GM23338 (cell line): ENCODE results near the gene STRBP. TPM values are rescaled to one million over a fixed set of nuclear protein-coding genes. Genes with fewer than 3 reads are reported as not detected.
A peak's percentile ranks its signal among the peaks of the same experiment; 100 is the strongest.

ENCODE experiments used
- ATAC-seq: fragments of 200-7000 bp; cut with Tn5 transposase; 3 replicates; pipeline ENCODE4 v1.9.1; 2020
- DNase-seq: peaks from one replicate; pipeline ENCODE4 v3.0.0-alpha.2; 2015; ENCODE audit warnings: low spot score
- H2AFZ ChIP-seq: fragments of 200-600 bp; sonication (generic); 2 replicates; pipeline ENCODE4 v1.8.0; 2016; ENCODE audit warnings: antibody characterized with exemption, mild to moderate bottlenecking, moderate library complexity
- H3F3A ChIP-seq: fragments of 200-600 bp; sonication (generic); replicated peaks from 2 replicates; pipeline ENCODE4 v1.8.0; 2017; ENCODE audit warnings: antibody characterized with exemption, mixed run types, low read depth
- H3K27ac ChIP-seq: fragments of 200-600 bp; sonication (generic); 2 replicates; pipeline ENCODE4 v1.6.1; 2016; ENCODE audit warnings: low read depth
- H3K27me3 ChIP-seq: fragments of 200-600 bp; sonication (generic); 2 replicates; pipeline ENCODE4 v1.8.0; 2016; ENCODE audit warnings: mild to moderate bottlenecking, mixed run types, moderate library complexity; ENCODE audit not compliant: insufficient read depth
- H3K36me3 ChIP-seq: fragments of 200-600 bp; sonication (generic); 2 replicates; pipeline ENCODE4 v1.8.0; 2016; ENCODE audit warnings: mild to moderate bottlenecking; ENCODE audit not compliant: insufficient read depth
- H3K4me1 ChIP-seq: fragments of 200-600 bp; sonication (generic); 2 replicates; pipeline ENCODE4 v1.8.0; 2016; ENCODE audit warnings: mild to moderate bottlenecking, moderate library complexity; ENCODE audit not compliant: insufficient read depth
- H3K4me2 ChIP-seq: fragments of 200-600 bp; sonication (generic); 2 replicates; pipeline ENCODE4 v1.7.1; 2017; ENCODE audit warnings: mixed run types
- H3K4me3 ChIP-seq: fragments of 200-600 bp; sonication (generic); 2 replicates; pipeline ENCODE4 v1.6.1; 2016; ENCODE audit warnings: mixed run types
- H3K79me2 ChIP-seq: fragments of 200-600 bp; sonication (generic); replicated peaks from 2 replicates; pipeline ENCODE4 v1.8.0; 2017; ENCODE audit warnings: mild to moderate bottlenecking; ENCODE audit not compliant: insufficient read depth
- H3K9me2 ChIP-seq: fragments of 200-600 bp; sonication (generic); 2 replicates; pipeline ENCODE4 v1.8.0; 2017; ENCODE audit not compliant: insufficient read depth
- H4K20me1 ChIP-seq: fragments of 200-600 bp; sonication (generic); replicated peaks from 2 replicates; pipeline ENCODE4 v1.8.0; 2017; ENCODE audit warnings: mild to moderate bottlenecking; ENCODE audit not compliant: insufficient read depth
- H3K27ac Mint-ChIP-seq: 2 replicates; pipeline ENCODE4 v1.8.0; 2020; ENCODE audit warnings: inconsistent platforms, mild to moderate bottlenecking, moderate library complexity, mixed read lengths
- H3K27me3 Mint-ChIP-seq: 3 replicates; pipeline ENCODE4 v1.8.0; 2022; ENCODE audit warnings: low read depth, mild to moderate bottlenecking, moderate library complexity, mixed read lengths, inconsistent platforms; ENCODE audit not compliant: insufficient read depth, poor library complexity
- H3K36me3 Mint-ChIP-seq: 3 replicates; pipeline ENCODE4 v1.8.0; 2021; ENCODE audit warnings: low read depth, mild to moderate bottlenecking, inconsistent platforms, moderate library complexity, mixed read lengths
- H3K4me1 Mint-ChIP-seq: 3 replicates; pipeline ENCODE4 v1.8.0; 2020; ENCODE audit warnings: mild to moderate bottlenecking, inconsistent platforms, mixed read lengths
- H3K4me3 Mint-ChIP-seq: 3 replicates; pipeline ENCODE4 v1.8.0; 2021; ENCODE audit warnings: moderate library complexity, mild to moderate bottlenecking, inconsistent platforms, mixed read lengths
- H3K9me3 Mint-ChIP-seq: 3 replicates; pipeline ENCODE4 v1.8.0; 2020; ENCODE audit warnings: moderate library complexity, mild to moderate bottlenecking, inconsistent platforms, mixed read lengths
- CREB1 ChIP-seq: fragments of 250-450 bp; sonication (Bioruptor Pico); IDR thresholded peaks from 2 replicates; pipeline ENCODE4 v1.5.0; 2020; ENCODE audit warnings: low read depth, mild to moderate bottlenecking, moderate library complexity
- EZH2 ChIP-seq: fragments of 200-600 bp; sonication (generic); IDR thresholded peaks from one replicate; pipeline ENCODE4 v1.8.0; 2017; ENCODE audit warnings: antibody characterized with exemption, mild to moderate bottlenecking, low read depth; ENCODE audit not compliant: unreplicated experiment
- EZH2phosphoT487 ChIP-seq: fragments of 200-600 bp; sonication (generic); IDR thresholded peaks from one replicate; pipeline ENCODE4 v1.8.1; 2018; ENCODE audit warnings: antibody characterized with exemption; ENCODE audit not compliant: unreplicated experiment
- JUNB ChIP-seq: IDR thresholded peaks from one replicate; pipeline ENCODE4 v1.6.1; 2016; ENCODE audit warnings: antibody characterized with exemption; ENCODE audit not compliant: unreplicated experiment
- NANOG ChIP-seq: IDR thresholded peaks from 2 replicates; pipeline ENCODE4 v1.6.1; 2016; ENCODE audit warnings: antibody characterized with exemption, borderline replicate concordance
- POLR2AphosphoS5 ChIP-seq: IDR thresholded peaks from 2 replicates; pipeline ENCODE4 v1.6.1; 2016; ENCODE audit warnings: antibody characterized with exemption, low read depth
- STAT1 ChIP-seq: IDR thresholded peaks from one replicate; pipeline ENCODE4 v1.6.1; 2016; ENCODE audit warnings: antibody characterized with exemption; ENCODE audit not compliant: unreplicated experiment
- ZNF331 ChIP-seq: fragments of 250-450 bp; sonication (Bioruptor Pico); IDR thresholded peaks from 2 replicates; pipeline ENCODE4 v1.5.0; 2020; ENCODE audit warnings: low read depth, mild to moderate bottlenecking, moderate library complexity
- polyA plus RNA-seq: library from polyadenylated mRNA; unstranded; fragments of >200 nt; fragmentation: Nextera tagmentation; extraction: Ambion mirVana; gene quantifications from 2 replicates; pipeline ENCODE4 v1.2.1, GENCODE V29; 2016
- total RNA-seq: library from RNA; depleted of rRNA; stranded (reverse); fragments of >200 nt; shearing (Covaris generic); gene quantifications from 2 replicates; pipeline ENCODE4 v1.2.3, GENCODE V29; 2014
- TF ChIP-seq, protein P1 (sequence below): IDR thresholded peaks from one replicate; pipeline ENCODE4 v1.6.1; 2018; ENCODE audit warnings: antibody characterized with exemption; ENCODE audit not compliant: unreplicated experiment
- TF ChIP-seq, protein P2 (sequence below), 2 experiments: fragments of 200-600 bp in 1 of 2; sonication (generic) in 1 of 2; conservative IDR thresholded peaks; 2 replicates each; pipeline versions ENCODE4 v1.5.1 to v1.6.1; 2016 to 2017; ENCODE audit warnings: antibody characterized with exemption in 2 of 2, low read depth in 2 of 2, mild to moderate bottlenecking in 2 of 2, moderate library complexity in 1 of 2
- TF ChIP-seq, protein P3 (sequence below): IDR thresholded peaks from 2 replicates; pipeline ENCODE4 v1.6.1; 2016; ENCODE audit warnings: antibody characterized with exemption

Gene STRBP
- total and polyA plus RNA-seq, 2 experiments from 2014 or later: 80.5 to 116 TPM

DNA sequence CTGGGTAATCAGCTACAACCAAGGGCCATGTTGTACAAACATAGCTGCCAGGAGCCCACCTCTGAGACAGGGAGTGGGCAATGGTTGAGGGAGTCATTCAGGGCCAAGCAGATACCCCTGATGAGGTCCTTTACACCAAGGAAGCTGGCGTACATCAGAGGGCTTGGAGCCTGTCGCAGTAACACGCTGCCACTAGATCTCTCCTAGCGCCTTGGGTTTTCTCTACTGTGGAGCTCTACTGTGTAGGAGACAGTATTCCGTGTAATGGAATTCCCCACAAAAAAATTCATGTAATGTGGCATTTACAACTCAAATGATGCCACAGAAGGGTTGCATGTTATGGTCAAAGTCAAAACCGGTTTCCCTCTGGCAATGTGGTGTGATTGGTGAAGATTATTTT, 46.2 kb upstream of the STRBP start (continued):
- TF ChIP-seq, protein P1, sequence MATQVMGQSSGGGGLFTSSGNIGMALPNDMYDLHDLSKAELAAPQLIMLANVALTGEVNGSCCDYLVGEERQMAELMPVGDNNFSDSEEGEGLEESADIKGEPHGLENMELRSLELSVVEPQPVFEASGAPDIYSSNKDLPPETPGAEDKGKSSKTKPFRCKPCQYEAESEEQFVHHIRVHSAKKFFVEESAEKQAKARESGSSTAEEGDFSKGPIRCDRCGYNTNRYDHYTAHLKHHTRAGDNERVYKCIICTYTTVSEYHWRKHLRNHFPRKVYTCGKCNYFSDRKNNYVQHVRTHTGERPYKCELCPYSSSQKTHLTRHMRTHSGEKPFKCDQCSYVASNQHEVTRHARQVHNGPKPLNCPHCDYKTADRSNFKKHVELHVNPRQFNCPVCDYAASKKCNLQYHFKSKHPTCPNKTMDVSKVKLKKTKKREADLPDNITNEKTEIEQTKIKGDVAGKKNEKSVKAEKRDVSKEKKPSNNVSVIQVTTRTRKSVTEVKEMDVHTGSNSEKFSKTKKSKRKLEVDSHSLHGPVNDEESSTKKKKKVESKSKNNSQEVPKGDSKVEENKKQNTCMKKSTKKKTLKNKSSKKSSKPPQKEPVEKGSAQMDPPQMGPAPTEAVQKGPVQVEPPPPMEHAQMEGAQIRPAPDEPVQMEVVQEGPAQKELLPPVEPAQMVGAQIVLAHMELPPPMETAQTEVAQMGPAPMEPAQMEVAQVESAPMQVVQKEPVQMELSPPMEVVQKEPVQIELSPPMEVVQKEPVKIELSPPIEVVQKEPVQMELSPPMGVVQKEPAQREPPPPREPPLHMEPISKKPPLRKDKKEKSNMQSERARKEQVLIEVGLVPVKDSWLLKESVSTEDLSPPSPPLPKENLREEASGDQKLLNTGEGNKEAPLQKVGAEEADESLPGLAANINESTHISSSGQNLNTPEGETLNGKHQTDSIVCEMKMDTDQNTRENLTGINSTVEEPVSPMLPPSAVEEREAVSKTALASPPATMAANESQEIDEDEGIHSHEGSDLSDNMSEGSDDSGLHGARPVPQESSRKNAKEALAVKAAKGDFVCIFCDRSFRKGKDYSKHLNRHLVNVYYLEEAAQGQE: no peak
- TF ChIP-seq, protein P2, sequence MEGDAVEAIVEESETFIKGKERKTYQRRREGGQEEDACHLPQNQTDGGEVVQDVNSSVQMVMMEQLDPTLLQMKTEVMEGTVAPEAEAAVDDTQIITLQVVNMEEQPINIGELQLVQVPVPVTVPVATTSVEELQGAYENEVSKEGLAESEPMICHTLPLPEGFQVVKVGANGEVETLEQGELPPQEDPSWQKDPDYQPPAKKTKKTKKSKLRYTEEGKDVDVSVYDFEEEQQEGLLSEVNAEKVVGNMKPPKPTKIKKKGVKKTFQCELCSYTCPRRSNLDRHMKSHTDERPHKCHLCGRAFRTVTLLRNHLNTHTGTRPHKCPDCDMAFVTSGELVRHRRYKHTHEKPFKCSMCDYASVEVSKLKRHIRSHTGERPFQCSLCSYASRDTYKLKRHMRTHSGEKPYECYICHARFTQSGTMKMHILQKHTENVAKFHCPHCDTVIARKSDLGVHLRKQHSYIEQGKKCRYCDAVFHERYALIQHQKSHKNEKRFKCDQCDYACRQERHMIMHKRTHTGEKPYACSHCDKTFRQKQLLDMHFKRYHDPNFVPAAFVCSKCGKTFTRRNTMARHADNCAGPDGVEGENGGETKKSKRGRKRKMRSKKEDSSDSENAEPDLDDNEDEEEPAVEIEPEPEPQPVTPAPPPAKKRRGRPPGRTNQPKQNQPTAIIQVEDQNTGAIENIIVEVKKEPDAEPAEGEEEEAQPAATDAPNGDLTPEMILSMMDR (conservative IDR thresholded peaks at IDR 0.05; ENCODE audit: low read depth in 2 of 2): no peak
- TF ChIP-seq ZNF331 (CRISPR knock-in tag) (no peak), STAT1 (no peak), EZH2 (no peak), JUNB (no peak)

DNA sequence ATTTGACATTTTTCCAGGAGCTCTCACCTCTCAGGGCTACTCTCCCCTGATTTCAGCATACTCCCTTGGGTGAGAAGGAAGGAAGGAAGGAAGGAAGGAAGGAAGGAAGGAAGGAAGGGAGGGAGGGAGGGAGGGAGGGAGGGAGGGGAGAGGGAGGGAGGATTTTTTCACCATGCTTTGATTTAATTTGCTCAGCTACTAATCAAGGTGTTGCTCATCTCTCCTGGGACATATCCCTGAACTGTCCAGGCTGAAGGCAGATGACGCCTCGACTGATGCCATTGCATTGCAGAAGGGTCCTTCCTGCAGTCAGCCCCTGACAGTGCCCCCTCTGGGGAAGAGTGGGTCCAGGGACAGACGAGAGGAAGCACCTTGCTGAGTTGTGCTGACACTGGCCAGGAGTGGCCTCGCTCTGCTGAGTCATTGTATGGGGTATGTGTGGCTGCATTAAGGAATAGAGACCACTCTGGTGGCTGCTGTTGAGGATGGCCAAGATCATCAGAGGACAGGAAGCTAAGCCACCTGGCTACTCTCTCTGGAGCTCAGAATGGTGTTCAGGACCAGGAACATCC, 44.0 kb upstream of the STRBP start:
- H3K79me2 ChIP-seq: no peaks in the 10 kb centered on the region
- DNase-seq: no peak
- no peak overlapping the region for H3K27ac ChIP-seq
- Mint-ChIP-seq H3K27me3 (peaks cover 3% of the 10 kb centered on the region), H3K4me3 (no peak overlapping the region), H3K9me3 (no peaks in the 10 kb centered on the region; the same call in 2 of the 3 replicates), H3K36me3 (no peaks in the 10 kb centered on the region), H3K27ac (0 out of 2 replicates have a peak overlapping the region, but pooled peaks have one; percentile 26), H3K4me1 (peaks cover 8% of the 10 kb centered on the region)
- H3K4me1 ChIP-seq: no peaks in the 10 kb centered on the region; the same call in 1 of the 2 replicates
- H3K4me2 ChIP-seq: no peak overlapping the region
- H3K9me2 ChIP-seq: no peaks in the 10 kb centered on the region
- H3K4me3 ChIP-seq: no peak overlapping the region
- TF ChIP-seq EZH2 (no peak), CREB1 (CRISPR knock-in tag) (no peak), POLR2AphosphoS5 (no peak), STAT1 (no peak), EZH2phosphoT487 (no peak), NANOG (no peak)
- TF ChIP-seq, protein P3, sequence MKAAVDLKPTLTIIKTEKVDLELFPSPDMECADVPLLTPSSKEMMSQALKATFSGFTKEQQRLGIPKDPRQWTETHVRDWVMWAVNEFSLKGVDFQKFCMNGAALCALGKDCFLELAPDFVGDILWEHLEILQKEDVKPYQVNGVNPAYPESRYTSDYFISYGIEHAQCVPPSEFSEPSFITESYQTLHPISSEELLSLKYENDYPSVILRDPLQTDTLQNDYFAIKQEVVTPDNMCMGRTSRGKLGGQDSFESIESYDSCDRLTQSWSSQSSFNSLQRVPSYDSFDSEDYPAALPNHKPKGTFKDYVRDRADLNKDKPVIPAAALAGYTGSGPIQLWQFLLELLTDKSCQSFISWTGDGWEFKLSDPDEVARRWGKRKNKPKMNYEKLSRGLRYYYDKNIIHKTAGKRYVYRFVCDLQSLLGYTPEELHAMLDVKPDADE: no peak
- TF ChIP-seq, protein P2 (conservative IDR thresholded peaks at IDR 0.05; ENCODE audit: low read depth in 2 of 2): peak in 1 of 2 experiments; percentile 25; a peak in 1 of 4 replicates
- H3F3A ChIP-seq: 0 out of 2 replicates have a peak, but pooled peaks cover 2% of the 10 kb centered on the region
- no peaks in the 10 kb centered on the region for H4K20me1 ChIP-seq
- peak; percentile 63 for ATAC-seq
- no peaks in the 10 kb centered on the region for H3K36me3 ChIP-seq
- peak overlapping the region; percentile 52; the same call in 1 of the 2 replicates for H2AFZ ChIP-seq
- H3K27me3 ChIP-seq: no peaks in the 10 kb centered on the region
